Endothelial cell of hepatic sinusoid (primary cell): ENCODE data around the gene BAZ1B.

Experiments used
- in situ Hi-C: cut with HindIII; loops from 2 replicates; pipeline ENCODE4 v1.10.0; 2017; ENCODE audit warnings: low sequenced_read_pairs

BAZ1B gene

DNA sequence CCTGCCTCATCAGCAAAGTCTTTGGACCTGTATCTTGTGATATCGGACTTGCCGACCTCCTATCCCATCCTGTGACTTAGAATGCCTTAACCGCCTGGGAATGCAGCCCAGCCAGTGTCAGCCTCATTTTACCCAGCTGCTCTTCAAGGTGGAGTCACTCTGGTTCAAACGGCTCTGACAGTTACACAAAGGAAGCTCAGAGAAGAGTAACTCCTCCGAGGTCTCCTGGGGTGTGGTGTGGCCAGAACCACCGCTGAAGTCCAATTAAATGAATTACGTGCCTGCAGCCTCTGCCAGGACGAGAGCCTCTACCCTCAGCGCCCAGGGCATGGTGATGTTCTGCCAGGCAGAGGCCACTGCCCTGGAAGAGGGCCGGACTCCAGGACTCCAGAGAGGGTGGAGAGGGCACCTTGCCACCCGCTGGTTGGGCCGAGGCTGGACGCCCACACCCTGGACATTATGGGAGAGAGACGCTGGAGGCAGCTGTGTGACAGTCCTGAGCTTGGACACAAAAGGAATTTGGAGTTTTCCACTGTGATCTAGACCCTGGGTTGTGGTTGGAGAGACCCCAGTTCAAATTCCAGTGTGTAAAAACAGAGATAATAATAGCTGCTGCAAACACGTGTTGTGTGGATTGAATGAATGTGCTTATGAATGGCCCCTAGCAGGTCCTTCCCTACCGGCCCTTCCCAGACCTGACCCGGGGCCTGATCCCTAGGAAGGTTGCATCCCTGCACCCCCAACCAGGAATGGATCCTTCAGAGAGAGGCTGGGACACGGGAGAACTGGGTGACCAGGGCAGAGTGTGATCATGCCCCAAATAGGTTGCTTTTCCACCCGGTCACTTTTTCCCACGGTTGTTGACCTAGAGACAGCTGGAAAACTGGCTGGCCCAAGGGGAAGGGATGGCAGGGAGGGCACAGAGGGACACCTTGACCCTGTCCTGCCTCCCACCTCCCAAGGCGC is 126.3 kb downstream of the BAZ1B start:
- in situ Hi-C loops = no loop called here

DNA sequence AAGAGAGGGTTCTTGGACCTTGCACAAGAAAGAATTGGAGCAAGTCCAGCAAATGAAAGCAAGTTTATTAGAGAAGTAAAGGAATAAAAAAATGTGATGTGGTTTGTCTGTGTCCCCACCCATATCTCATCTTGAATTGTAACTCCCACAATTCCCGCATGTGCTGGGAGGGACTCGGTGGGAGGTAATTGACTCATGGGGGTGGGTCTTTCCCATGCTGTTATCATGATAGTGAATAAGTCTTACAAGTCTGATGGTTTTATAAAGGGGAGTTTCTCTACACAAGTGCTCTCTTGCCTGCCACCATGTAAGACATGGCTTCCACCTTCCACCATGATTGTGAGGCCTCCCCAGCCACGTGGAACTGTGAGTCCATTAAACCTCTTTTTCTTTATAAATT is 127.7 kb downstream of the BAZ1B start:
- in situ Hi-C loops = no loop called here

DNA sequence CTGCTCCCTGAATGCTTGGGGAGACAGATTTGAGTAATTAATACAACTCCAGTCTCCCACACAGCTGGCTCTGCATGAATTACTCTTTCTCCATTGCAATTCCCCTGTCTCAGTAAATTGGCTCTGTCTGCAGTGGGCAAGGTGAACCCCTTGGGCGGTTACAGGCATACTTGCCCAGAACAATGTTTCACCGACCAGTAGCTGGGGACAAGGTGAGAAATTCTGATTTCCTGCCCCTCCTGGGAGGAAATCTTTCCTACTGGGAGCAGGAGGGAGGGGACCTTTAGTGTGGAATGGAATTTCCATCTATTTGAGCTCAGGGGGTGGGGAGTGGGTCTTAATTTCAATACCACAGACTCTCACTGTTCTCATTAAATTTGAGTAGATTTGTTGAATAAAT is 130.7 kb downstream of the BAZ1B start:
- in situ Hi-C loops = no loop called here
